WERI-Rb-1 (cell line): ENCODE data around the gene SPATA33.
"Not testable (repeated sequence)": the region's sequence is repeated elsewhere in the genome, so short reads cannot be mapped to it uniquely, and the experiment has no call there.

Experiments used
- DNase-seq: peaks from one replicate; pipeline ENCODE4 v3.0.0-alpha.2; 2020
- H3K27ac ChIP-seq: fragments of 250-450 bp; sonication (Bioruptor Pico); 2 replicates; pipeline ENCODE4 v1.5.1; 2020; ENCODE audit warnings: mild to moderate bottlenecking, moderate library complexity
- H3K27me3 ChIP-seq: fragments of 250-450 bp; sonication (Bioruptor Pico); 2 replicates; pipeline ENCODE4 v1.5.1; 2021; ENCODE audit warnings: mild to moderate bottlenecking, low read depth, moderate library complexity; ENCODE audit not compliant: insufficient read depth, severe bottlenecking
- H3K36me3 ChIP-seq: fragments of 250-450 bp; sonication (Bioruptor Pico); 2 replicates; pipeline ENCODE4 v1.5.1; 2020; ENCODE audit warnings: mild to moderate bottlenecking, moderate library complexity
- H3K4me3 ChIP-seq: 2 replicates; pipeline ENCODE4 v1.5.1; 2011; ENCODE audit warnings: low read depth, mild to moderate bottlenecking, control low read depth, low read length
- H3K9me3 ChIP-seq: fragments of 250-450 bp; sonication (Bioruptor Pico); 2 replicates; pipeline ENCODE4 v1.5.1; 2021; ENCODE audit warnings: mild to moderate bottlenecking, moderate library complexity; ENCODE audit not compliant: severe bottlenecking
- TF ChIP-seq, protein P1 (sequence below): IDR thresholded peaks from 2 replicates; pipeline ENCODE4 v1.5.1; 2011; ENCODE audit warnings: low read depth, mild to moderate bottlenecking, control low read depth, inconsistent platforms, low read length

Gene SPATA33

DNA sequence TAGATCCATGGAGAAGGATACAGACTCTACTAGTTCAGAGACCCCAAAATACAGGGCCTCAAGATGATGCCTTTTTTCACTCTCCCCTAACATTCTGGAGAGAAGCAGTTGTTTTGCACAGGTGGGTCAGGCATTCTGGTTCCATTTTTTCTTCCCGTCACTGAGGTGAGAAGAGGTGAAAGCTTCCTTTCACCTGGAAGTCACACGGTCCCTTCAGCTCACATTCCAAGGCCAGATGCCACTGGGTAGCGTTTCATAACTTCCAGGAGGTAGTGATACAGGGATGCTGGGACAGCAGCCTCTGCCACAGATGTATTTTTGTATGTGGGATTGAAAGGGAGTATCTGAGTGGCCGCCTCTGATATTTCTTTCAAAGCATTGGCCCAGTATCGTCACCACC, 30.8 kb downstream of the SPATA33 start:
- H3K27me3 ChIP-seq = no peaks in the 10 kb centered on the region
- H3K4me3 ChIP-seq = no peak overlapping the region
- H3K27ac ChIP-seq = no peak overlapping the region
- DNase-seq = no peak
- H3K36me3 ChIP-seq = peaks cover 8% of the 10 kb centered on the region; the same call in 1 of the 2 replicates
- TF ChIP-seq, protein P1, sequence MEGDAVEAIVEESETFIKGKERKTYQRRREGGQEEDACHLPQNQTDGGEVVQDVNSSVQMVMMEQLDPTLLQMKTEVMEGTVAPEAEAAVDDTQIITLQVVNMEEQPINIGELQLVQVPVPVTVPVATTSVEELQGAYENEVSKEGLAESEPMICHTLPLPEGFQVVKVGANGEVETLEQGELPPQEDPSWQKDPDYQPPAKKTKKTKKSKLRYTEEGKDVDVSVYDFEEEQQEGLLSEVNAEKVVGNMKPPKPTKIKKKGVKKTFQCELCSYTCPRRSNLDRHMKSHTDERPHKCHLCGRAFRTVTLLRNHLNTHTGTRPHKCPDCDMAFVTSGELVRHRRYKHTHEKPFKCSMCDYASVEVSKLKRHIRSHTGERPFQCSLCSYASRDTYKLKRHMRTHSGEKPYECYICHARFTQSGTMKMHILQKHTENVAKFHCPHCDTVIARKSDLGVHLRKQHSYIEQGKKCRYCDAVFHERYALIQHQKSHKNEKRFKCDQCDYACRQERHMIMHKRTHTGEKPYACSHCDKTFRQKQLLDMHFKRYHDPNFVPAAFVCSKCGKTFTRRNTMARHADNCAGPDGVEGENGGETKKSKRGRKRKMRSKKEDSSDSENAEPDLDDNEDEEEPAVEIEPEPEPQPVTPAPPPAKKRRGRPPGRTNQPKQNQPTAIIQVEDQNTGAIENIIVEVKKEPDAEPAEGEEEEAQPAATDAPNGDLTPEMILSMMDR = no peak
- H3K9me3 ChIP-seq = no peaks in the 10 kb centered on the region

DNA sequence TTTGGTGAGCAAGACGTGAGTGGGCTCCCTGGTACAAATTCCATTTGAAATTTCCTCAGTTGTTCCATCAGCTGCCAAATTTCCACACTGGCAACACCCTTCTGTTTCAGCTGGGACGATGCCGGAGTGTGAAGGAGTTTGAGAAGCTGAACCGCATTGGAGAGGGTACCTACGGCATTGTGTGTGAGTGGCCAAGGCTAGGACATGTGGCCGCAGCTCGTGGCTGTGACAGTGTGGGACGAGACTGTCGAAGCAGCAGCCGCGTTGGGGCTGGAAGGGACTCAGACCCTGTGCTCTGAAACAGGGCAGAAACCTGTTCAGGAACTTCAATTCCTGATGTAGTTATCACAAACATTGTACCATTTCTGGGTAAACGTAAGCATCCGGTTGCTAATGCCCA, 31.5 kb downstream of the SPATA33 start:
- peaks cover 8% of the 10 kb centered on the region; the same call in 1 of the 2 replicates for H3K36me3 ChIP-seq
- TF ChIP-seq, protein P1 = no peak

DNA sequence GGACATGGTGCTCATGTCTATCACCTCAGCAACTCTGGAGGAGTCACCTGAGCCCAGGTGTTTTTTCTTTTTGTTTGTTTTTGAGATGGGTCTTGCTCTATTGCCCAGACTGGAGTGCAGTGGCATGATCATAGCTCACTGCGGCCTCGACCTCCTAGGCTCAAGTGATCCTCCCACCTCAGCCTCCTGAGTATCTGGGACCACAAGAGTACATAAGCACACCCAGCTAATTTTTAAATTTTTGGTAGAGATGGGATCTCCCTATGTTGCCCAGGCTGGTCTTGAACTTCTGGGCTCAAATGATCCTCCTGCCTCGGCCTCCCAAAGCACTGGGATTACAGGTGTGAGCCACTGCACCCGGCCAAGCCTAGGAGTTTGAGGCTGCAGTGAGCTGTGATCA, 32.0 kb downstream of the SPATA33 start:
- not testable (repeated sequence) for H3K27ac ChIP-seq, H3K36me3 ChIP-seq, H3K9me3 ChIP-seq

More for the DNA sequence above, 31.5 kb downstream of the SPATA33 start:
- Histone ChIP-seq H3K27me3 (no peaks in the 10 kb centered on the region), H3K27ac (no peak overlapping the region), H3K4me3 (no peak overlapping the region), H3K9me3 (no peaks in the 10 kb centered on the region)
- DNase-seq = no peak

DNA sequence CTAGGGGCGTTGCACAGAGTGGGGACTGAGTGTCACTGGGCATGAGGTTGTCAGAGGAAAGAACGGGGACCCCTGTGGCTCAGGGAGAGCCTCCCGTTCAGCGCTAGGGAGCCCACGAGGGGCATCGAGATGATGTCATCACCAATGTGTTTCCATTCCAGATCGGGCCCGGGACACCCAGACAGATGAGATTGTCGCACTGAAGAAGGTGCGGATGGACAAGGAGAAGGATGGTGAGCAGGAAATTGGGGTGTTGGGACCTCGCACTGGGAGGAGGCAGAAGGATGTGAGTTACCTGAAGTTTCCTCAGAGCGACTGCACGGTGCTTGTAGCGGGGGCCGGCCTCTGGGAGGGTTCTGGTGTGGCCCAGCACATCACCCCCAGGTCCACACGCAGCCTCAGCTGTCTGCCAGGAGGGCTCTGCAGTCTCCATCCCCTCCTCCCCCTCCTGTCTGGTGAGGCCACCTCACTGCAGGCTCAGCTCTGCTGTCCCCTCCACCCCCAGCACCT, 32.8 kb downstream of the SPATA33 start:
- peaks cover 8% of the 10 kb centered on the region; the same call in 1 of the 2 replicates for H3K36me3 ChIP-seq
- H3K9me3 ChIP-seq = no peaks in the 10 kb centered on the region

More for the DNA sequence above, 32.0 kb downstream of the SPATA33 start:
- not testable (repeated sequence) for H3K27me3 ChIP-seq, DNase-seq, H3K4me3 ChIP-seq

DNA sequence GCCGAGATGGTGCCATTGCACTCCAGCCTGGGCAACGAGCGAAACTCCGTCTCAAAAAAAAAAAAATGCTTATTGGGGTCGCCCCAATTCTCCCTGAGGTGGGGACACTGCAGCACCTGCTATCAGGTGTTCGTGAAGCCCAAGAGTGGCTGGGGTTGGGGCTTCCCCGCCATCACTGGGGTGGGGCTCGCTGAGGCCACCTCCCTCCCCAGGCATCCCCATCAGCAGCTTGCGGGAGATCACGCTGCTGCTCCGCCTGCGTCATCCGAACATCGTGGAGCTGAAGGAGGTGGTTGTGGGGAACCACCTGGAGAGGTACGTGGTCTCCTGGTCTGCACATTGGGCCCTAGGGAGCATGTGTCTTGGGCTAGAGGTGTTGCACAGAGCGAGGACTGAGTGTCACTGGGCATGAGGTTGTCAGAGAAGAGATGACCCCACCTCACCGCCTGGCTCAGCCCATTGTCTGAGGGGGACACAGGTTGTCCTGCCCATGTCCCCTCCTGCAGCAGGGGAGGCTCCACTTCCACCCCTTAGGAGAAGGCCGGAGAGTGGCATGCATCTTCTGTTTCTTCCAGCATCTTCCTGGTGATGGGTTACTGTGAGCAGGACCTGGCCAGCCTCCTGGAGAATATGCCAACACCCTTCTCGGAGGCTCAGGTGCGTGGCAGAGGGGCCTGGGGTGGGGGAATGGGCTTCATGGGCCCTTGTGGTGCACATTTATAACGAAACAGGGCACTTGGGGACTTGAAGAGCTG, 33.8 kb downstream of the SPATA33 start:
- TF ChIP-seq, protein P1 = no peak
- peaks cover 8% of the 10 kb centered on the region; the same call in 1 of the 2 replicates for H3K36me3 ChIP-seq

More for the DNA sequence above, 32.8 kb downstream of the SPATA33 start:
- TF ChIP-seq, protein P1 = no peak
- Histone ChIP-seq H3K27ac (no peak overlapping the region), H3K27me3 (no peaks in the 10 kb centered on the region), H3K4me3 (no peak overlapping the region)
- DNase-seq = no peak

DNA sequence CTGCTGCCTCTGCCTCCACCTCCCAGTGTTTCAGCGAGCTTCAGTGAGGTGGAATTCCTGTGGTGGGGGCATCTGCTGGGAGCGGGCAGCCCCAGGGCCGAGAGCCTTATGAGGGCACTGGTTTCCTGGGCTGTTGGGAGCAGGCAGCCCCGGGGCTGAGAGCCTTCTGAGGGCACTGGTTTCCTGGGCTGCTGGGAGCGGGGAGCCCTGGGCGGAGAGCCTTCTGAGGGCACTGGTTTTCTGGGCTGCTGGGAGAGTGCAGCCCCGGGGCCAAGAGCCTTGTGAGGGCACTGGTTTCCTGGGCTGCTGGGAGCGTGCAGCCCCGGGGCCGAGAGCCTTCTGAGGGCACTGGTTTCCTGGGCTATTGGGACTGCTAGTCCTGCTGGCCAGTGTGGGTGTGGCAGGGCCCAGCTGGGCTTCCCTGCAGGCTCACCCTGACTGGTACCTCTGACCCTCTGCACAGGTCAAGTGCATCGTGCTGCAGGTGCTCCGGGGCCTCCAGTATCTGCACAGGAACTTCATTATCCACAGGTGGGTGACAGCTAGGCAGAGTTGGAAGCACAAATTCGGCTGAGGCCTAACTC, 34.4 kb downstream of the SPATA33 start:
- H3K4me3 ChIP-seq = no peak overlapping the region
- H3K27me3 ChIP-seq = no peaks in the 10 kb centered on the region
- TF ChIP-seq, protein P1 = no peak
- DNase-seq = no peak
- no peak overlapping the region for H3K27ac ChIP-seq
- peaks cover 8% of the 10 kb centered on the region; the same call in 1 of the 2 replicates for H3K36me3 ChIP-seq
- H3K9me3 ChIP-seq = no peaks in the 10 kb centered on the region

More for the DNA sequence above, 33.8 kb downstream of the SPATA33 start:
- no peaks in the 10 kb centered on the region for H3K9me3 ChIP-seq
- no peak overlapping the region for H3K27ac ChIP-seq
- H3K4me3 ChIP-seq = no peak overlapping the region
- no peaks in the 10 kb centered on the region for H3K27me3 ChIP-seq
- DNase-seq = no peak
